GM12878 (cell line): ENCODE results near the gene HMX3.

ENCODE experiments used
- BRCA1 ChIP-seq: IDR thresholded peaks from 2 replicates; pipeline ENCODE4 v1.6.1; 2011; ENCODE audit warnings: low read depth, low read length, improper control_type of control experiment
- CHD2 ChIP-seq: IDR thresholded peaks from 2 replicates; pipeline ENCODE4 v1.6.1; 2011; ENCODE audit warnings: low read depth, low read length, improper control_type of control experiment, borderline replicate concordance
- EGR1 ChIP-seq, 2 experiments: IDR thresholded peaks; 1 replicate in 1 of 2; 2 replicates in 1 of 2; pipeline ENCODE4 v1.6.1; 2011 to 2012; ENCODE audit warnings: low read depth in 2 of 2, low read length in 2 of 2, borderline replicate concordance in 1 of 2, mild to moderate bottlenecking in 1 of 2, moderate library complexity in 1 of 2
- EP300 ChIP-seq, 2 experiments: fragments of 150-350 bp in 1 of 2; IDR thresholded peaks; 2 replicates each; pipeline ENCODE4 v1.6.1; 2011 to 2012; ENCODE audit warnings: low read depth in 2 of 2, low read length in 2 of 2, borderline replicate concordance in 1 of 2, improper control_type of control experiment in 1 of 2, inconsistent platforms in 1 of 2; ENCODE audit not compliant: control insufficient read depth in 1 of 2
- EZH2 ChIP-seq: IDR thresholded peaks from 2 replicates; pipeline ENCODE4 v1.6.1; 2012; ENCODE audit warnings: low read depth, mild to moderate bottlenecking, control low read depth, inconsistent platforms, low read length, borderline replicate concordance; ENCODE audit not compliant: control insufficient read depth
- HDAC2 ChIP-seq: fragments of 200-600 bp; sonication (generic); IDR thresholded peaks from 2 replicates; pipeline ENCODE4 v1.6.1; 2017
- JUND ChIP-seq: IDR thresholded peaks from 2 replicates; pipeline ENCODE4 v1.6.1; 2012; ENCODE audit warnings: low read depth, mild to moderate bottlenecking, low read length, improper control_type of control experiment, moderate library complexity
- RFX5 ChIP-seq: IDR thresholded peaks from 2 replicates; pipeline ENCODE4 v1.6.1; 2011; ENCODE audit warnings: low read depth, low read length, improper control_type of control experiment
- SMC3 ChIP-seq: IDR thresholded peaks from 2 replicates; pipeline ENCODE4 v1.6.1; 2011; ENCODE audit warnings: low read length, improper control_type of control experiment, borderline replicate concordance
- SP1 ChIP-seq: IDR thresholded peaks from one replicate; pipeline ENCODE4 v1.6.1; 2011; ENCODE audit warnings: low read depth, low read length
- TF ChIP-seq, protein P1 (sequence below), 3 experiments: IDR thresholded peaks in 2 of 3; conservative IDR thresholded peaks in 1 of 3; 2 replicates each; pipeline ENCODE4 v1.5.1; 2011; ENCODE audit warnings: low read depth in 3 of 3, low read length in 3 of 3, mild to moderate bottlenecking in 3 of 3, control low read depth in 2 of 3, moderate library complexity in 2 of 3, inconsistent platforms in 1 of 3, mixed read lengths in 1 of 3; ENCODE audit not compliant: control insufficient read depth in 2 of 3, insufficient read depth in 1 of 3; ENCODE audit errors: extremely low read depth in 1 of 3
- TF ChIP-seq, protein P2 (sequence below): fragments of 450-650 bp; conservative IDR thresholded peaks from 2 replicates; pipeline ENCODE4 v1.6.1; 2017; ENCODE audit warnings: mild to moderate bottlenecking, moderate library complexity
- TF ChIP-seq, protein P3 (sequence below): IDR thresholded peaks from 2 replicates; pipeline ENCODE4 v1.6.1; 2011; ENCODE audit warnings: low read depth, low read length, improper control_type of control experiment, borderline replicate concordance

DNA sequence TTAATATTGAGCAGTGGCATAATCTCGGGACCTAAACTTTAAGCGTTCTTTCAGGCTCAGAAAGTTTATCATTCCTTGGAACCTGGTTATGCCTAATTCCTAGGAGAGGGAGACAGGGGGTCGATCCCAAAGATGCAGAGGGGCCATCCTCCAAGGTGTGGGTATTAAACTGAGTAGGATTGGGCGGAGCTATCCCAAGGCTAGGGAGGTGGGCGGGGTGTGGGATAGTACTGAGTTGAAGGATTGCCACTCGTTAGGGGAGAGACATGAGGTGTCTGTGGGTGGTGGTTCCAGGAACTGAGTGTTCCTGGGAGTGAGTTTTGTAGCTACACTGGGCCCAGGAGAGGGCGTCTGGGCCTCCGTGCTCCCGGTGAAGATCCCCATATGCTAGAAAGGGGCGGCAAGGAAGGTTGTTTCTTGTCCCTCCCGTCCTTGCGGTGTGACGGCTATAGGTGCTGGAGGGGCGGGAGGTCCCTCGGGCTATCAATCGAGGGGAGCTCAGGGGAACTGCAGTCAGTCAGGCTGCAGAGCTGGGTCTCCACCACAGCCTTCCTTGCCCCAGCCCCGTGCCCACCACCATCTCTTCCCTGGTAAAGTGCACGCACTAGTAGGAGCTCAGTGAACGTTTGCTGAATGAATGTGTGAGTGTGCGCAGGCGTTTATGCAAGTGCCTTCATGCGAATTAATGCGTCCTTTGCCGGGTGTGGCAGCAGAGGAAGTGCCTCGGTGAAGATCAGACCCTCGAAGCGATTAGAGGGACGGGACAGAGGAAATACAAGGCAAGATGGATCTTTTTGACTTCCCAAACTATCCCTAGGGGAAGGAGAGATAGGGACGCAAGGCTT is 9.1 kb downstream of the HMX3 start:
- TF ChIP-seq, protein P1, sequence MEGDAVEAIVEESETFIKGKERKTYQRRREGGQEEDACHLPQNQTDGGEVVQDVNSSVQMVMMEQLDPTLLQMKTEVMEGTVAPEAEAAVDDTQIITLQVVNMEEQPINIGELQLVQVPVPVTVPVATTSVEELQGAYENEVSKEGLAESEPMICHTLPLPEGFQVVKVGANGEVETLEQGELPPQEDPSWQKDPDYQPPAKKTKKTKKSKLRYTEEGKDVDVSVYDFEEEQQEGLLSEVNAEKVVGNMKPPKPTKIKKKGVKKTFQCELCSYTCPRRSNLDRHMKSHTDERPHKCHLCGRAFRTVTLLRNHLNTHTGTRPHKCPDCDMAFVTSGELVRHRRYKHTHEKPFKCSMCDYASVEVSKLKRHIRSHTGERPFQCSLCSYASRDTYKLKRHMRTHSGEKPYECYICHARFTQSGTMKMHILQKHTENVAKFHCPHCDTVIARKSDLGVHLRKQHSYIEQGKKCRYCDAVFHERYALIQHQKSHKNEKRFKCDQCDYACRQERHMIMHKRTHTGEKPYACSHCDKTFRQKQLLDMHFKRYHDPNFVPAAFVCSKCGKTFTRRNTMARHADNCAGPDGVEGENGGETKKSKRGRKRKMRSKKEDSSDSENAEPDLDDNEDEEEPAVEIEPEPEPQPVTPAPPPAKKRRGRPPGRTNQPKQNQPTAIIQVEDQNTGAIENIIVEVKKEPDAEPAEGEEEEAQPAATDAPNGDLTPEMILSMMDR (IDR thresholded peaks at IDR 0.05 in 2 of 3, conservative IDR thresholded peaks at IDR 0.05 in 1 of 3; ENCODE audit: control insufficient read depth in 2 of 3, extremely low read depth in 1 of 3, insufficient read depth in 1 of 3, low read depth in 3 of 3, low read length in 3 of 3): peak in 1 of 3 experiments; percentile 22; a peak in 2 of 6 replicates
- TF ChIP-seq BRCA1 (no peak), EP300 (IDR thresholded peaks at IDR 0.05; ENCODE audit: borderline replicate concordance in 1 of 2, control insufficient read depth in 1 of 2, low read depth in 2 of 2, low read length in 2 of 2) (no peak), EZH2 (no peak), CHD2 (no peak), RFX5 (no peak), SP1 (no peak), HDAC2 (no peak), SMC3 (0 out of 2 replicates have a peak, but pooled peaks have one; percentile 24), EGR1 (IDR thresholded peaks at IDR 0.05; ENCODE audit: borderline replicate concordance in 1 of 2, low read depth in 2 of 2, low read length in 2 of 2) (no peak), JUND (no peak)
- TF ChIP-seq, protein P2, sequence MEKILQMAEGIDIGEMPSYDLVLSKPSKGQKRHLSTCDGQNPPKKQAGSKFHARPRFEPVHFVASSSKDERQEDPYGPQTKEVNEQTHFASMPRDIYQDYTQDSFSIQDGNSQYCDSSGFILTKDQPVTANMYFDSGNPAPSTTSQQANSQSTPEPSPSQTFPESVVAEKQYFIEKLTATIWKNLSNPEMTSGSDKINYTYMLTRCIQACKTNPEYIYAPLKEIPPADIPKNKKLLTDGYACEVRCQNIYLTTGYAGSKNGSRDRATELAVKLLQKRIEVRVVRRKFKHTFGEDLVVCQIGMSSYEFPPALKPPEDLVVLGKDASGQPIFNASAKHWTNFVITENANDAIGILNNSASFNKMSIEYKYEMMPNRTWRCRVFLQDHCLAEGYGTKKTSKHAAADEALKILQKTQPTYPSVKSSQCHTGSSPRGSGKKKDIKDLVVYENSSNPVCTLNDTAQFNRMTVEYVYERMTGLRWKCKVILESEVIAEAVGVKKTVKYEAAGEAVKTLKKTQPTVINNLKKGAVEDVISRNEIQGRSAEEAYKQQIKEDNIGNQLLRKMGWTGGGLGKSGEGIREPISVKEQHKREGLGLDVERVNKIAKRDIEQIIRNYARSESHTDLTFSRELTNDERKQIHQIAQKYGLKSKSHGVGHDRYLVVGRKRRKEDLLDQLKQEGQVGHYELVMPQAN: no peak
- TF ChIP-seq, protein P3, sequence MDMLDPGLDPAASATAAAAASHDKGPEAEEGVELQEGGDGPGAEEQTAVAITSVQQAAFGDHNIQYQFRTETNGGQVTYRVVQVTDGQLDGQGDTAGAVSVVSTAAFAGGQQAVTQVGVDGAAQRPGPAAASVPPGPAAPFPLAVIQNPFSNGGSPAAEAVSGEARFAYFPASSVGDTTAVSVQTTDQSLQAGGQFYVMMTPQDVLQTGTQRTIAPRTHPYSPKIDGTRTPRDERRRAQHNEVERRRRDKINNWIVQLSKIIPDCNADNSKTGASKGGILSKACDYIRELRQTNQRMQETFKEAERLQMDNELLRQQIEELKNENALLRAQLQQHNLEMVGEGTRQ: no peak
